ENCODE data around the gene FNBP1L.

The FNBP1L gene

GRCh38 chr1:93518516-93518915 is 70.6 kb downstream of the FNBP1L start:
- no peak overlapping the region for H2AFZ ChIP-seq (ENCODE audit: insufficient read depth, low read length, poor library complexity)
- no peak overlapping the region for H3K18ac ChIP-seq (ENCODE audit: low read length)
- no peaks in the 10 kb centered on the region for H3K27me3 ChIP-seq (ENCODE audit: insufficient read depth, low read length)
- H4K8ac ChIP-seq (ENCODE audit: low read depth, low read length) = no peak overlapping the region
- no peak for DNase-seq
- H2BK120ac ChIP-seq (ENCODE audit: insufficient read depth, low read length, poor library complexity) = no peak overlapping the region
- no peak overlapping the region for H3K9ac ChIP-seq (ENCODE audit: low read length)
- H3K14ac ChIP-seq (ENCODE audit: low read length) = no peak overlapping the region
- H4K12ac ChIP-seq (ENCODE audit: low read depth, low read length) = no peak overlapping the region
- no peak overlapping the region for H2BK12ac ChIP-seq (ENCODE audit: low read length)
- H3K4me1 ChIP-seq (ENCODE audit: control insufficient read depth in 1 of 2, insufficient read depth in 2 of 2, low read length in 2 of 2) = no peaks in the 10 kb centered on the region
- no peaks in the 10 kb centered on the region for H3K79me2 ChIP-seq (ENCODE audit: control insufficient read depth, insufficient read depth, low read length, poor library complexity)
- no peak overlapping the region for H3K23ac ChIP-seq (ENCODE audit: low read length)
- H2BK5ac ChIP-seq (ENCODE audit: low read depth, low read length, poor library complexity) = no peak overlapping the region
- no peak overlapping the region for H2AK5ac ChIP-seq (ENCODE audit: low read length)
- no peak overlapping the region for H3K4me3 ChIP-seq (ENCODE audit: low read depth, low read length)
- H3K27ac ChIP-seq (ENCODE audit: low read depth, low read length) = no peak overlapping the region
- no peaks in the 10 kb centered on the region for H3K79me1 ChIP-seq (ENCODE audit: low read length)
- no peak overlapping the region for H3K4me2 ChIP-seq (ENCODE audit: low read length)
- no peak overlapping the region for H4K91ac ChIP-seq (ENCODE audit: low read depth, low read length)
- no peak overlapping the region for H3K4ac ChIP-seq (ENCODE audit: low read depth, low read length)
- H3K9me3 ChIP-seq (ENCODE audit: insufficient read depth, low read depth, low read length) = no peaks in the 10 kb centered on the region
- H3K36me3 ChIP-seq (ENCODE audit: control insufficient read depth in 1 of 2, insufficient read depth in 2 of 2, low read length in 2 of 2) = peaks cover 2 to 6% of the 10 kb centered on the region in 2 experiments

- H2BK120ac ChIP-seq (ENCODE audit: insufficient read depth, low read length, poor library complexity) = no peak overlapping the region
- H2AK5ac ChIP-seq (ENCODE audit: low read length) = no peak overlapping the region
- no peak overlapping the region for H3K4me2 ChIP-seq (ENCODE audit: low read length)
- H3K27me3 ChIP-seq (ENCODE audit: insufficient read depth, low read length) = no peaks in the 10 kb centered on the region
- H2BK12ac ChIP-seq (ENCODE audit: low read length) = no peak overlapping the region
- H4K12ac ChIP-seq (ENCODE audit: low read depth, low read length) = no peak overlapping the region
- H3K36me3 ChIP-seq (ENCODE audit: control insufficient read depth in 1 of 2, insufficient read depth in 2 of 2, low read length in 2 of 2) = peaks cover 2 to 6% of the 10 kb centered on the region in 2 experiments
- H3K14ac ChIP-seq (ENCODE audit: low read length) = no peak overlapping the region
- no peaks in the 10 kb centered on the region for H3K4me1 ChIP-seq (ENCODE audit: control insufficient read depth in 1 of 2, insufficient read depth in 2 of 2, low read length in 2 of 2)
- H3K4ac ChIP-seq (ENCODE audit: low read depth, low read length) = no peak overlapping the region
- H3K18ac ChIP-seq (ENCODE audit: low read length) = no peak overlapping the region
- H3K23ac ChIP-seq (ENCODE audit: low read length) = no peak overlapping the region
- H4K8ac ChIP-seq (ENCODE audit: low read depth, low read length) = no peak overlapping the region
- no peak overlapping the region for H3K27ac ChIP-seq (ENCODE audit: low read depth, low read length)
- H3K9ac ChIP-seq (ENCODE audit: low read length) = no peak overlapping the region
- H3K4me3 ChIP-seq (ENCODE audit: low read depth, low read length) = no peak overlapping the region
- peak in 1 of 2 donors; percentile 25 for DNase-seq
- no peak overlapping the region for H2AFZ ChIP-seq (ENCODE audit: insufficient read depth, low read length, poor library complexity)
- no peaks in the 10 kb centered on the region for H3K9me3 ChIP-seq (ENCODE audit: insufficient read depth, low read depth, low read length)
- no CpG with 5 or more reads among the region's 3 CpGs for WGBS (ENCODE audit: extremely low coverage, insufficient coverage, insufficient read length)
- H4K91ac ChIP-seq (ENCODE audit: low read depth, low read length) = no peak overlapping the region
- no peak overlapping the region for H2BK5ac ChIP-seq (ENCODE audit: low read depth, low read length, poor library complexity)
- no peaks in the 10 kb centered on the region for H3K79me2 ChIP-seq (ENCODE audit: control insufficient read depth, insufficient read depth, low read length, poor library complexity)
- H3K79me1 ChIP-seq (ENCODE audit: low read length) = no peaks in the 10 kb centered on the region
Measured at GRCh38 chr1:93519199-93519829, 71.4 kb downstream of the FNBP1L start.

DNA sequence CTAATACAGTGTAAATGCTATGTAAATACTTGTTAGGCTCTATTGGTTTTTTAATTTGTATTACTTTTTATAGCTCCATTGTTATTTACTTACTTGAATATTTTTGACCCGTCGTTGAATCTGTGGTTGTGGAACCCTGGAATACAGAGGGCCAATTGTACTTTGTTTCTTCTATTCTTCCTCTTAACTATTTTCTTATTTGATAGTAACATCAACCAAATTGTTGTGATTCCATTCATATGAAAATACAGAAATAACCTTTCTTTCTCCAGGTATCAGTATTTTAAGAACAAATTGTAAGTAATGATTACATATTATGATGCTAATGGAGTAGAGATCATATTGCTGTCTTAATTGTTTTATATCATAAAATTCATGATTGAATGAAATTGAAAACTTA is 73.7 kb downstream of the FNBP1L start:
- Histone ChIP-seq H4K8ac (ENCODE audit: low read depth, low read length) (no peak overlapping the region), H3K27ac (ENCODE audit: low read depth, low read length) (no peak overlapping the region), H3K9me3 (ENCODE audit: insufficient read depth, low read depth, low read length) (no peaks in the 10 kb centered on the region), H3K79me2 (ENCODE audit: control insufficient read depth, insufficient read depth, low read length, poor library complexity) (no peaks in the 10 kb centered on the region), H3K4me3 (ENCODE audit: low read depth, low read length) (no peak overlapping the region), H2BK12ac (ENCODE audit: low read length) (no peak overlapping the region), H3K23ac (ENCODE audit: low read length) (no peak overlapping the region), H2AFZ (ENCODE audit: insufficient read depth, low read length, poor library complexity) (no peak overlapping the region), H2BK120ac (ENCODE audit: insufficient read depth, low read length, poor library complexity) (no peak overlapping the region), H3K9ac (ENCODE audit: low read length) (no peak overlapping the region), H3K4me1 (ENCODE audit: control insufficient read depth in 1 of 2, insufficient read depth in 2 of 2, low read length in 2 of 2) (no peaks in the 10 kb centered on the region), H2BK5ac (ENCODE audit: low read depth, low read length, poor library complexity) (no peak overlapping the region), H3K18ac (ENCODE audit: low read length) (no peak overlapping the region), H4K91ac (ENCODE audit: low read depth, low read length) (no peak overlapping the region), H3K27me3 (ENCODE audit: insufficient read depth, low read length) (no peaks in the 10 kb centered on the region), H3K14ac (ENCODE audit: low read length) (no peak overlapping the region), H3K4me2 (ENCODE audit: low read length) (no peak overlapping the region), H3K79me1 (ENCODE audit: low read length) (no peaks in the 10 kb centered on the region), H4K12ac (ENCODE audit: low read depth, low read length) (no peak overlapping the region), H3K4ac (ENCODE audit: low read depth, low read length) (no peak overlapping the region), H2AK5ac (ENCODE audit: low read length) (no peak overlapping the region), H3K36me3 (ENCODE audit: control insufficient read depth in 1 of 2, insufficient read depth in 2 of 2, low read length in 2 of 2) (peaks cover 6 to 8% of the 10 kb centered on the region in 2 experiments)
- DNase-seq = no peak
- no CpG with 5 or more reads among the region's 2 CpGs for WGBS (ENCODE audit: extremely low coverage, insufficient coverage, insufficient read length)

GRCh38 chr1:93522721-93523120 is 74.8 kb downstream of the FNBP1L start:
- no peaks in the 10 kb centered on the region for H3K79me2 ChIP-seq (ENCODE audit: control insufficient read depth, insufficient read depth, low read length, poor library complexity)
- no peak overlapping the region for H3K4me2 ChIP-seq (ENCODE audit: low read length)
- no CpG with 5 or more reads among the region's 4 CpGs for WGBS (ENCODE audit: extremely low coverage, insufficient coverage, insufficient read length)

More at GRCh38 chr1:93522721-93523120, 74.8 kb downstream of the FNBP1L start:
- Histone ChIP-seq H3K4me3 (ENCODE audit: low read depth, low read length) (no peak overlapping the region), H2AK5ac (ENCODE audit: low read length) (no peak overlapping the region), H2BK120ac (ENCODE audit: insufficient read depth, low read length, poor library complexity) (no peak overlapping the region), H3K36me3 (ENCODE audit: control insufficient read depth in 1 of 2, insufficient read depth in 2 of 2, low read length in 2 of 2) (peaks cover 6 to 8% of the 10 kb centered on the region in 2 experiments), H3K27me3 (ENCODE audit: insufficient read depth, low read length) (no peaks in the 10 kb centered on the region), H4K8ac (ENCODE audit: low read depth, low read length) (no peak overlapping the region), H3K4me1 (ENCODE audit: control insufficient read depth in 1 of 2, insufficient read depth in 2 of 2, low read length in 2 of 2) (no peaks in the 10 kb centered on the region), H3K18ac (ENCODE audit: low read length) (no peak overlapping the region), H2AFZ (ENCODE audit: insufficient read depth, low read length, poor library complexity) (no peak overlapping the region), H3K9ac (ENCODE audit: low read length) (no peak overlapping the region), H2BK12ac (ENCODE audit: low read length) (no peak overlapping the region), H3K4ac (ENCODE audit: low read depth, low read length) (peak overlapping the region; percentile 2), H2BK5ac (ENCODE audit: low read depth, low read length, poor library complexity) (no peak overlapping the region), H3K14ac (ENCODE audit: low read length) (no peak overlapping the region), H3K79me1 (ENCODE audit: low read length) (no peaks in the 10 kb centered on the region), H3K9me3 (ENCODE audit: insufficient read depth, low read depth, low read length) (no peaks in the 10 kb centered on the region), H3K27ac (ENCODE audit: low read depth, low read length) (no peak overlapping the region), H4K12ac (ENCODE audit: low read depth, low read length) (no peak overlapping the region), H3K23ac (ENCODE audit: low read length) (no peak overlapping the region), H4K91ac (ENCODE audit: low read depth, low read length) (no peak overlapping the region)
- DNase-seq = peak in 1 of 2 donors; percentile 11

All from trophoblast cell (in vitro differentiated cells and primary cell).